Liver (tissue), 9 donors: ENCODE data around the gene GFRA1. TPM values are rescaled to one million over a fixed set of nuclear protein-coding genes. Genes with fewer than 3 reads are reported as not detected.
A peak's percentile ranks its signal among the peaks of the same experiment; 100 is the strongest.

Experiments used
- DNase-seq: peaks from one replicate; pipeline ENCODE4 v3.0.0-alpha.2; 2017; ENCODE audit warnings: low spot score
- H3K27ac ChIP-seq, 2 donors: one replicate each; pipeline ENCODE4 v1.7.0; 2013; ENCODE audit warnings: inconsistent platforms in 2 of 2, low read length in 2 of 2, control low read depth in 1 of 2, low read depth in 1 of 2, mild to moderate bottlenecking in 1 of 2
- H3K27me3 ChIP-seq, 4 donors: one replicate each; pipeline versions ENCODE4 v1.6.1 to v1.7.0; 2013; ENCODE audit warnings: low read length in 3 of 4, inconsistent platforms in 1 of 4, mild to moderate bottlenecking in 1 of 4, moderate library complexity in 1 of 4; ENCODE audit not compliant: control insufficient read depth in 4 of 4, insufficient read depth in 4 of 4
- H3K36me3 ChIP-seq, 4 donors: one replicate each; pipeline versions ENCODE4 v1.6.1 to v1.7.0; 2013; ENCODE audit warnings: low read length in 3 of 4, mild to moderate bottlenecking in 3 of 4, low read depth in 1 of 4, moderate library complexity in 1 of 4; ENCODE audit not compliant: control insufficient read depth in 4 of 4, insufficient read depth in 3 of 4
- H3K4me1 ChIP-seq, 4 donors: one replicate each; pipeline versions ENCODE4 v1.6.1 to v1.7.0; 2013; ENCODE audit warnings: low read length in 3 of 4, mild to moderate bottlenecking in 3 of 4, moderate library complexity in 1 of 4; ENCODE audit not compliant: control insufficient read depth in 4 of 4, insufficient read depth in 4 of 4
- H3K4me3 ChIP-seq, 3 donors: one replicate each; pipeline versions ENCODE4 v1.6.1 to v1.7.0; 2013; ENCODE audit warnings: low read length in 3 of 3, control low read depth in 1 of 3, low read depth in 1 of 3, mild to moderate bottlenecking in 1 of 3
- H3K9ac ChIP-seq, 2 donors: one replicate each; pipeline ENCODE4 v1.7.0; 2013; ENCODE audit warnings: low read length in 2 of 2, mild to moderate bottlenecking in 2 of 2, moderate library complexity in 2 of 2, control low read depth in 1 of 2, low read depth in 1 of 2
- H3K9me3 ChIP-seq, 4 donors: one replicate each; pipeline versions ENCODE4 v1.6.1 to v1.7.0; 2013; ENCODE audit warnings: low read length in 3 of 4; ENCODE audit not compliant: control insufficient read depth in 4 of 4
- EGR1 ChIP-seq, 2 donors: IDR thresholded peaks; 2 replicates each; pipeline ENCODE4 v1.6.1; 2016 to 2018; ENCODE audit warnings: antibody characterized with exemption in 2 of 2, low read depth in 2 of 2
- FOXA1 ChIP-seq: IDR thresholded peaks from 2 replicates; pipeline ENCODE4 v1.6.1; 2016; ENCODE audit warnings: antibody characterized with exemption
- FOXA2 ChIP-seq: IDR thresholded peaks from 2 replicates; pipeline ENCODE4 v1.6.1; 2016; ENCODE audit warnings: antibody characterized with exemption
- HNF4A ChIP-seq, 2 donors: conservative IDR thresholded peaks; 2 replicates each; pipeline ENCODE4 v1.6.1; 2016; ENCODE audit warnings: antibody characterized with exemption in 2 of 2, mild to moderate bottlenecking in 2 of 2
- HNF4G ChIP-seq: IDR thresholded peaks from 2 replicates; pipeline ENCODE4 v1.6.1; 2016; ENCODE audit warnings: antibody characterized with exemption
- JUND ChIP-seq, 2 donors: IDR thresholded peaks; 2 replicates each; pipeline ENCODE4 v1.6.1; 2016; ENCODE audit warnings: antibody characterized with exemption in 2 of 2
- NR2F2 ChIP-seq: IDR thresholded peaks from 2 replicates; pipeline ENCODE4 v1.6.1; 2016; ENCODE audit warnings: antibody characterized with exemption
- RAD21 ChIP-seq, 2 donors: IDR thresholded peaks; 2 replicates each; pipeline ENCODE4 v1.6.1; 2016; ENCODE audit warnings: antibody characterized with exemption in 2 of 2, mild to moderate bottlenecking in 2 of 2
- RXRA ChIP-seq, 2 donors: IDR thresholded peaks; 2 replicates each; pipeline ENCODE4 v1.6.1; 2017 to 2018; ENCODE audit warnings: antibody characterized with exemption in 2 of 2, mild to moderate bottlenecking in 1 of 2
- SP1 ChIP-seq: IDR thresholded peaks from 2 replicates; pipeline ENCODE4 v1.6.1; 2018; ENCODE audit warnings: antibody characterized with exemption, mild to moderate bottlenecking
- TAF1 ChIP-seq: conservative IDR thresholded peaks from 2 replicates; pipeline ENCODE4 v1.6.1; 2016; ENCODE audit warnings: antibody characterized with exemption, mild to moderate bottlenecking
- WGBS: extraction: QIAGEN DNeasy Blood & Tissue Kit; methylation state at CpG from one replicate; pipeline ENCODE4 v1.1.7; 2013; 5-methylcytosine and 5-hydroxymethylcytosine counted together
- polyA plus RNA-seq, 2 donors: library from polyadenylated mRNA; stranded (reverse) in 1 of 2; unstranded in 1 of 2; fragments of 200-250 nt in 1 of 2; fragments of >200 nt in 1 of 2; fragmentation: Nextera tagmentation in 1 of 2; extraction: Ambion mirVana in 1 of 2; gene quantifications; one replicate each; pipeline versions ENCODE4 v1.2.1 to v1.2.3, GENCODE V29; 2013 to 2015
- total RNA-seq, 2 donors: library from RNA; depleted of rRNA; stranded (reverse); fragments of >200 nt; gene quantifications; one replicate each; pipeline ENCODE4 v1.2.3, GENCODE V29; 2014
- TF ChIP-seq, protein P1 (sequence below): IDR thresholded peaks from 2 replicates; pipeline ENCODE4 v1.6.1; 2016; ENCODE audit warnings: antibody characterized with exemption
- TF ChIP-seq, protein P2 (sequence below): IDR thresholded peaks from 2 replicates; pipeline ENCODE4 v1.6.1; 2016; ENCODE audit warnings: antibody characterized with exemption, mild to moderate bottlenecking
- TF ChIP-seq, protein P3 (sequence below): fragments of 150-350 bp; IDR thresholded peaks from 2 replicates; pipeline ENCODE4 v1.5.1; 2017; ENCODE audit warnings: improper control_type of control experiment, low read depth, low read length; ENCODE audit not compliant: missing input control
- TF ChIP-seq, protein P4 (sequence below): IDR thresholded peaks from 2 replicates; pipeline ENCODE4 v1.6.1; 2016; ENCODE audit warnings: antibody characterized with exemption
- donor health status: healthy.
- donor health status: healthy.
- donor health status: healthy.
- donor health status: healthy.
- donor health status: healthy.

GFRA1 gene
- total and polyA plus RNA-seq, 4 donors, result 14.2 to 53.6 (median 17.8) TPM

DNA sequence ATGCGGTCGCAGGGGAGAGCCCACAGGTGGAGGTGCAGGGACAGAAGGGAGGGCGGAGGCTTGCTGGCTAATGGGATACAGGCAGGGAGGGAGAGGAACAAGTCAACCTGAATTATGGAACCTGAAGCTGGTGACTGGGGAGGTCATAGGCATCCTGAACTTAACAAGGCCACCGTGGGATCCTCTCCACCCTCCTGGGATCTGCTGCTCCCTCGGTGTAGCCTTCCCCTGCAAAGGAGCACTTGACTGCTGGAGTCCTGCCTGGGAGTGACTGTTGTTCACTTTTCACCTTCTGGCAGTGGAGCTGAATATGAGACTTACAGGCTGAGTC lies 223.1 kb downstream of the GFRA1 start:
- 92% methylated on average over 5 of the region's 5 CpGs for WGBS

DNA sequence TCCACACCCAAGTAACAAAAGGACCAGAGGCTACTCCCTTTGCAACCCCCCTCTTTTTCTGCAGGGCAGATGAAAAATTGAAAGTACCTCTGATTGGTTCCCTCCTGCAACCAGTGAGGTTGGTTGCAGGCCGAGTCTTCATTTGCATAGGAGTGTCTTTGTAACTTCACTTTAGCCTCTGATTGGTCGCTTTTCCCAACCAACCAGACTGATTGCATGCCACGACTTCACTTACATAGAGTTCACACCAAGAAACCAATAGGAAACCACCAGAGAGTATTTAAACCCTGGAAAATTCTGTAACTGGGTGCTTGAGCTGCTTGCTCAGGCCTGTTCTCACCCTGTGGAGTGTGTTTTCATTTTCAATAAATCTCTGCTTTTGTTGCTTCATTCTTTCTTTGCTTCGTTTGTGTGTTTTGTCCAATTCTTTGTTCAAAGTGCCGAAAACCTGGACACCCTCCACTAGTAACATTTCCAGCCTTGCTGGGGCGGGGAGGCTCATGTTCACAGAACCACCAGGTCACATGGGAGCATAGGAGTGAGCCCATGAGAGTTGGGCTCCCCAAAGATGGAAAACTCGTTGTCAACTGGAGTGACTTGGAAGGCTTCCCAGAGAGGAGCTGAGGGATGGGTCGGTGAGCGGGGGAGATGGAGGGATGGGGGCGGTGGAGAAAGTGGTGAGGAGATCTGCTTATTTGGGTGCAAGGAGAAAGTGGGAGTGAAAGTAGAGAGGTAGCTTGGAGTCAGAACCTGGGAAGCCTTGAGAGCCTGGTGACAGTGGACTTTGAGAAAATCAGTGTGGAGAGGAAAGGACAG lies 223.6 kb downstream of the GFRA1 start:
- H3K27ac ChIP-seq, result no peak overlapping the region
- TF ChIP-seq RXRA (IDR thresholded peaks at IDR 0.05) (no peak), SP1 (no peak), TAF1 (no peak), HNF4A (conservative IDR thresholded peaks at IDR 0.05) (peak in 1 of 2 donors; percentile 23), EGR1 (IDR thresholded peaks at IDR 0.05; ENCODE audit: low read depth in 2 of 2) (no peak)
- TF ChIP-seq, protein P1, sequence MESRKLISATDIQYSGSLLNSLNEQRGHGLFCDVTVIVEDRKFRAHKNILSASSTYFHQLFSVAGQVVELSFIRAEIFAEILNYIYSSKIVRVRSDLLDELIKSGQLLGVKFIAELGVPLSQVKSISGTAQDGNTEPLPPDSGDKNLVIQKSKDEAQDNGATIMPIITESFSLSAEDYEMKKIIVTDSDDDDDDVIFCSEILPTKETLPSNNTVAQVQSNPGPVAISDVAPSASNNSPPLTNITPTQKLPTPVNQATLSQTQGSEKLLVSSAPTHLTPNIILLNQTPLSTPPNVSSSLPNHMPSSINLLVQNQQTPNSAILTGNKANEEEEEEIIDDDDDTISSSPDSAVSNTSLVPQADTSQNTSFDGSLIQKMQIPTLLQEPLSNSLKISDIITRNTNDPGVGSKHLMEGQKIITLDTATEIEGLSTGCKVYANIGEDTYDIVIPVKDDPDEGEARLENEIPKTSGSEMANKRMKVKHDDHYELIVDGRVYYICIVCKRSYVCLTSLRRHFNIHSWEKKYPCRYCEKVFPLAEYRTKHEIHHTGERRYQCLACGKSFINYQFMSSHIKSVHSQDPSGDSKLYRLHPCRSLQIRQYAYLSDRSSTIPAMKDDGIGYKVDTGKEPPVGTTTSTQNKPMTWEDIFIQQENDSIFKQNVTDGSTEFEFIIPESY, result no peak
- no peaks in the 10 kb centered on the region for H3K27me3 ChIP-seq
- H3K36me3 ChIP-seq, result no peaks in the 10 kb centered on the region
- WGBS, result 69% methylated on average over 10 of the region's 10 CpGs
- H3K9ac ChIP-seq, result no peak overlapping the region
- no peaks in the 10 kb centered on the region for H3K9me3 ChIP-seq
- no peak overlapping the region for H3K4me3 ChIP-seq
- DNase-seq, result no peak
- H3K4me1 ChIP-seq, result peaks cover 5 to 39% (median 19%) of the 10 kb centered on the region in 4 donors

More for the DNA sequence above, 223.1 kb downstream of the GFRA1 start:
- no peak overlapping the region for H3K9ac ChIP-seq
- H3K4me1 ChIP-seq, result peaks cover 5 to 39% (median 16%) of the 10 kb centered on the region in 4 donors
- H3K36me3 ChIP-seq, result no peaks in the 10 kb centered on the region
- H3K27me3 ChIP-seq, result no peaks in the 10 kb centered on the region
- no peak overlapping the region for H3K4me3 ChIP-seq
- TF ChIP-seq, protein P2, sequence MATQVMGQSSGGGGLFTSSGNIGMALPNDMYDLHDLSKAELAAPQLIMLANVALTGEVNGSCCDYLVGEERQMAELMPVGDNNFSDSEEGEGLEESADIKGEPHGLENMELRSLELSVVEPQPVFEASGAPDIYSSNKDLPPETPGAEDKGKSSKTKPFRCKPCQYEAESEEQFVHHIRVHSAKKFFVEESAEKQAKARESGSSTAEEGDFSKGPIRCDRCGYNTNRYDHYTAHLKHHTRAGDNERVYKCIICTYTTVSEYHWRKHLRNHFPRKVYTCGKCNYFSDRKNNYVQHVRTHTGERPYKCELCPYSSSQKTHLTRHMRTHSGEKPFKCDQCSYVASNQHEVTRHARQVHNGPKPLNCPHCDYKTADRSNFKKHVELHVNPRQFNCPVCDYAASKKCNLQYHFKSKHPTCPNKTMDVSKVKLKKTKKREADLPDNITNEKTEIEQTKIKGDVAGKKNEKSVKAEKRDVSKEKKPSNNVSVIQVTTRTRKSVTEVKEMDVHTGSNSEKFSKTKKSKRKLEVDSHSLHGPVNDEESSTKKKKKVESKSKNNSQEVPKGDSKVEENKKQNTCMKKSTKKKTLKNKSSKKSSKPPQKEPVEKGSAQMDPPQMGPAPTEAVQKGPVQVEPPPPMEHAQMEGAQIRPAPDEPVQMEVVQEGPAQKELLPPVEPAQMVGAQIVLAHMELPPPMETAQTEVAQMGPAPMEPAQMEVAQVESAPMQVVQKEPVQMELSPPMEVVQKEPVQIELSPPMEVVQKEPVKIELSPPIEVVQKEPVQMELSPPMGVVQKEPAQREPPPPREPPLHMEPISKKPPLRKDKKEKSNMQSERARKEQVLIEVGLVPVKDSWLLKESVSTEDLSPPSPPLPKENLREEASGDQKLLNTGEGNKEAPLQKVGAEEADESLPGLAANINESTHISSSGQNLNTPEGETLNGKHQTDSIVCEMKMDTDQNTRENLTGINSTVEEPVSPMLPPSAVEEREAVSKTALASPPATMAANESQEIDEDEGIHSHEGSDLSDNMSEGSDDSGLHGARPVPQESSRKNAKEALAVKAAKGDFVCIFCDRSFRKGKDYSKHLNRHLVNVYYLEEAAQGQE, result no peak
- no peak for TF ChIP-seq SP1
- TF ChIP-seq NR2F2, result no peak
- no peak for TF ChIP-seq FOXA1
- TF ChIP-seq RAD21 (IDR thresholded peaks at IDR 0.05), result no peak
- no peak for TF ChIP-seq HNF4A (conservative IDR thresholded peaks at IDR 0.05)
- TF ChIP-seq, protein P3, sequence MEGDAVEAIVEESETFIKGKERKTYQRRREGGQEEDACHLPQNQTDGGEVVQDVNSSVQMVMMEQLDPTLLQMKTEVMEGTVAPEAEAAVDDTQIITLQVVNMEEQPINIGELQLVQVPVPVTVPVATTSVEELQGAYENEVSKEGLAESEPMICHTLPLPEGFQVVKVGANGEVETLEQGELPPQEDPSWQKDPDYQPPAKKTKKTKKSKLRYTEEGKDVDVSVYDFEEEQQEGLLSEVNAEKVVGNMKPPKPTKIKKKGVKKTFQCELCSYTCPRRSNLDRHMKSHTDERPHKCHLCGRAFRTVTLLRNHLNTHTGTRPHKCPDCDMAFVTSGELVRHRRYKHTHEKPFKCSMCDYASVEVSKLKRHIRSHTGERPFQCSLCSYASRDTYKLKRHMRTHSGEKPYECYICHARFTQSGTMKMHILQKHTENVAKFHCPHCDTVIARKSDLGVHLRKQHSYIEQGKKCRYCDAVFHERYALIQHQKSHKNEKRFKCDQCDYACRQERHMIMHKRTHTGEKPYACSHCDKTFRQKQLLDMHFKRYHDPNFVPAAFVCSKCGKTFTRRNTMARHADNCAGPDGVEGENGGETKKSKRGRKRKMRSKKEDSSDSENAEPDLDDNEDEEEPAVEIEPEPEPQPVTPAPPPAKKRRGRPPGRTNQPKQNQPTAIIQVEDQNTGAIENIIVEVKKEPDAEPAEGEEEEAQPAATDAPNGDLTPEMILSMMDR, result no peak
- TF ChIP-seq, protein P4, sequence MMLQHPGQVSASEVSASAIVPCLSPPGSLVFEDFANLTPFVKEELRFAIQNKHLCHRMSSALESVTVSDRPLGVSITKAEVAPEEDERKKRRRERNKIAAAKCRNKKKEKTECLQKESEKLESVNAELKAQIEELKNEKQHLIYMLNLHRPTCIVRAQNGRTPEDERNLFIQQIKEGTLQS, result no peak
- no peak for TF ChIP-seq FOXA2
- no peak for TF ChIP-seq JUND (IDR thresholded peaks at IDR 0.05)
- TF ChIP-seq RXRA (IDR thresholded peaks at IDR 0.05), result no peak
- no peak for TF ChIP-seq EGR1 (IDR thresholded peaks at IDR 0.05; ENCODE audit: low read depth in 2 of 2)
- no peak for TF ChIP-seq HNF4G
- no peaks in the 10 kb centered on the region for H3K9me3 ChIP-seq
- no peak for DNase-seq
- H3K27ac ChIP-seq, result no peak overlapping the region
